A673 (cell line): ENCODE data around the gene ARTN. TPM values are rescaled to one million over a fixed set of nuclear protein-coding genes. Genes with fewer than 3 reads are reported as not detected.

Experiments
- BruUV-seq: library from RNA; stranded (reverse); fragments of 400-500 nt; replicated peaks from 2 replicates; lab custom pipeline; 2021; lab: Mats Ljungman, UMichigan
- CTCF ChIA-PET: fragments of 300-600 bp; sonication (Branson Sonifier 250); formaldehyde crosslinking; loops from one replicate; lab custom pipeline; 2022; ENCODE audit warnings: antibody characterized with exemption; lab: Charles Lee
- POLR2A ChIA-PET: fragments of 300-600 bp; sonication (Branson Sonifier 250); formaldehyde crosslinking; loops from one replicate; lab custom pipeline; 2022; ENCODE audit warnings: antibody characterized with exemption; ENCODE audit not compliant: low non-redundant PET; lab: Charles Lee
- DNase-seq: peaks from one replicate; pipeline ENCODE4 v3.0.0-alpha.2; 2015; ENCODE audit warnings: low spot score
- H3K27ac ChIP-seq: fragments of 200-600 bp; sonication (generic); 2 replicates; pipeline ENCODE4 v1.5.1; 2016; ENCODE audit warnings: mixed run types, low read depth, mild to moderate bottlenecking, mixed read lengths, antibody characterized with exemption, low read length; ENCODE audit not compliant: poor library complexity, severe bottlenecking
- H3K27me3 ChIP-seq: fragments of 200-600 bp; sonication (generic); replicated peaks from 2 replicates; pipeline ENCODE4 v1.6.1; 2017; ENCODE audit warnings: mixed run types, low read depth, mild to moderate bottlenecking, mixed read lengths, antibody characterized with exemption, low read length; ENCODE audit not compliant: insufficient read depth, poor library complexity
- H3K36me3 ChIP-seq: fragments of 200-600 bp; sonication (generic); 2 replicates; pipeline ENCODE4 v1.6.1; 2016; ENCODE audit warnings: mixed run types, mild to moderate bottlenecking, mixed read lengths, antibody characterized with exemption, low read length; ENCODE audit not compliant: insufficient read depth, poor library complexity, severe bottlenecking
- H3K4me1 ChIP-seq: fragments of 200-600 bp; sonication (generic); 2 replicates; pipeline ENCODE4 v1.6.1; 2017; ENCODE audit warnings: mixed run types, mild to moderate bottlenecking, mixed read lengths, antibody characterized with exemption, low read length; ENCODE audit not compliant: insufficient read depth, poor library complexity, severe bottlenecking
- H3K4me3 ChIP-seq: fragments of 200-600 bp; sonication (generic); 2 replicates; pipeline ENCODE4 v1.5.1; 2016; ENCODE audit warnings: low read depth, mixed run types, mild to moderate bottlenecking, mixed read lengths, low read length; ENCODE audit not compliant: poor library complexity, severe bottlenecking
- H3K9me3 ChIP-seq: fragments of 200-600 bp; sonication (generic); 2 replicates; pipeline ENCODE4 v1.6.1; 2016; ENCODE audit warnings: mixed run types, low read depth, mild to moderate bottlenecking, mixed read lengths, antibody characterized with exemption, low read length; ENCODE audit not compliant: poor library complexity, severe bottlenecking
- CTCF ChIP-seq: fragments of 300-800, 200-600 bp; sonication (generic); conservative IDR thresholded peaks from 2 replicates; pipeline ENCODE4 v1.5.1; 2017; ENCODE audit warnings: low read depth, mild to moderate bottlenecking, antibody characterized with exemption, low read length, moderate library complexity, mixed read lengths
- EZH2 ChIP-seq: fragments of 200-600 bp; sonication (generic); IDR thresholded peaks from 2 replicates; pipeline ENCODE4 v1.6.1; 2017; ENCODE audit warnings: borderline replicate concordance, low read depth, mild to moderate bottlenecking, mixed read lengths, antibody characterized with exemption, low read length; ENCODE audit not compliant: poor library complexity, severe bottlenecking
- intact Hi-C: fragments of 100-400 bp; cut with micrococcal nuclease; formaldehyde crosslinking; loops from one replicate; pipeline ENCODE4 v1.10.0; 2022; ENCODE audit not compliant: unreplicated experiment
- total RNA-seq: library from RNA; stranded (reverse); gene quantifications from 2 replicates; pipeline ENCODE4 v1.2.3, GENCODE V29; 2021

ARTN gene
- total RNA-seq, 1 experiment from 2014 or later, result 28.1 TPM

GRCh38 chr1:43890815-43891214 lies 42.8 kb upstream of the ARTN start:
- TF ChIP-seq EZH2 (no peak), CTCF (no peak)
- no peaks in the 10 kb centered on the region for H3K27me3 ChIP-seq
- H3K27ac ChIP-seq, result no peak overlapping the region
- DNase-seq, result no peak
- H3K4me3 ChIP-seq, result no peak overlapping the region
- no peaks in the 10 kb centered on the region for H3K9me3 ChIP-seq
- intact Hi-C loops, result no loop called here
- no TSS peak for BruUV-seq
- CTCF ChIA-PET, result no interaction called here
- no peaks in the 10 kb centered on the region for H3K36me3 ChIP-seq
- H3K4me1 ChIP-seq, result no peaks in the 10 kb centered on the region
- POLR2A ChIA-PET, result no interaction called here

GRCh38 chr1:43893006-43893405 lies 40.6 kb upstream of the ARTN start:
- no peak overlapping the region for H3K27ac ChIP-seq
- ChIA-PET POLR2A (no interaction called here), CTCF (no interaction called here)
- H3K4me3 ChIP-seq, result no peak overlapping the region
- H3K36me3 ChIP-seq, result no peaks in the 10 kb centered on the region
- DNase-seq, result no peak
- intact Hi-C loops, result no loop called here
- no peaks in the 10 kb centered on the region for H3K4me1 ChIP-seq
- TF ChIP-seq CTCF, result no peak
- TF ChIP-seq EZH2, result no peak
- H3K27me3 ChIP-seq, result no peaks in the 10 kb centered on the region
- H3K9me3 ChIP-seq, result no peaks in the 10 kb centered on the region
- BruUV-seq, result no TSS peak

GRCh38 chr1:43898981-43899380 lies 34.6 kb upstream of the ARTN start:
- H3K9me3 ChIP-seq, result no peaks in the 10 kb centered on the region
- DNase-seq, result no peak
- TF ChIP-seq CTCF, result no peak
- intact Hi-C loops, result no loop called here
- BruUV-seq, result no TSS peak
- ChIA-PET POLR2A (no interaction called here), CTCF (interaction anchor here (1.4 kb wide), 1 partner anchor 36 kb away, joined by 4 read pairs; no protein-coding TSS in a partner anchor)
- no peak overlapping the region for H3K27ac ChIP-seq
- no peaks in the 10 kb centered on the region for H3K4me1 ChIP-seq
- H3K4me3 ChIP-seq, result no peak overlapping the region
- no peaks in the 10 kb centered on the region for H3K36me3 ChIP-seq
- H3K27me3 ChIP-seq, result no peaks in the 10 kb centered on the region
